GM12874 (cell line): Measurements from ENCODE around the gene FOXK1.

Source experiments
- CTCF ChIP-seq: IDR thresholded peaks from 2 replicates; pipeline ENCODE4 v1.5.1; 2011; ENCODE audit warnings: low read depth, mild to moderate bottlenecking, control low read depth, low read length, moderate library complexity; ENCODE audit not compliant: insufficient read depth

The FOXK1 gene

GRCh38 chr7:4739528-4739992 is 57.5 kb downstream of the FOXK1 start:
- TF ChIP-seq CTCF: no peak

- no peak for TF ChIP-seq CTCF
These were observed 58.7 kb downstream of the FOXK1 start for GRCh38 chr7:4740796-4741195.

DNA sequence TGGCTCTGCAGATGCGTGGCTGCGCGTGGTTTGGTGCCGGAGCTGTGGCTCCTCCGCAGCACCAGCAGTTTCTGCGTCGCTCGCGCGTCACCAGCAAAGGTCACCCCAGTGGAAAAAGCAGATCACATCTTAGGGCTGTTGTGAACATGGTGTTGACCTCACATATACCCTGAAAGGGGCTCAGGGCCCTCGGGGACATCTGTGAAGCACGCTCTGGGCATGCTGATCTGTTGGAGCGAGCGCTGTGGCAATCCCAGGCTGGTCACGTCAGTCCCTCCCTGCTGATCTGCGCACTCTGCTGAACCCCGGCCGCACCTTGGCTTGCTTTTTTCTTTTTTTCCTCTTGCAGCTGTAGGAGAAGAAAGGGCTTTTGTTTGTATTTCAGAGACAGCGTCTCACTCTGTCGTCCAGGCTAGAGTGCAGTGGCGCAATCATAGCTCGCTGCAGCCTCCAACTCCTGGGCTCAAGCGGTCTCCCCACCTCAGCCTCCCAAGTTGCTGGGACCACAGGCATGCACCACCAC is 60.0 kb downstream of the FOXK1 start:
- TF ChIP-seq CTCF: no peak

DNA sequence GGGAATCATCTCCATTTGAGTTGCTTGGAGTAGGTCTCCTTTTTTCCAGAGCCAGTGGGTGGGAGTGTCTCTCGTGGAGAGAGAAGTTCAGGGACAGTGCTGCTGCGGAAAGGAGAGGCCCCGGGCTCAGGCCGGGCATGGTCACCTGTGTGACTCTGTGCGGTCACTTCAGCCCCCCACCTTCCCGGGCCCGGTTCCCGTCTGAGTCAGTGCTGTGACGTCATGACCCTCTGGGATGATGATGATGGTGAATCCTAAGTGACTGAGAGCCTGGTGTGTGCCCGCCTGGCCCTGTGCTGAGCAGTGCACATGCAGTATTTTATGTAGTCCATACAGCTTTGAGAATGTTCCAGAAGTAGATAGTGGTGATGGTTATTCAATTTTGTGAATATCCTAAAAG is 60.8 kb downstream of the FOXK1 start:
- TF ChIP-seq CTCF: no peak

DNA sequence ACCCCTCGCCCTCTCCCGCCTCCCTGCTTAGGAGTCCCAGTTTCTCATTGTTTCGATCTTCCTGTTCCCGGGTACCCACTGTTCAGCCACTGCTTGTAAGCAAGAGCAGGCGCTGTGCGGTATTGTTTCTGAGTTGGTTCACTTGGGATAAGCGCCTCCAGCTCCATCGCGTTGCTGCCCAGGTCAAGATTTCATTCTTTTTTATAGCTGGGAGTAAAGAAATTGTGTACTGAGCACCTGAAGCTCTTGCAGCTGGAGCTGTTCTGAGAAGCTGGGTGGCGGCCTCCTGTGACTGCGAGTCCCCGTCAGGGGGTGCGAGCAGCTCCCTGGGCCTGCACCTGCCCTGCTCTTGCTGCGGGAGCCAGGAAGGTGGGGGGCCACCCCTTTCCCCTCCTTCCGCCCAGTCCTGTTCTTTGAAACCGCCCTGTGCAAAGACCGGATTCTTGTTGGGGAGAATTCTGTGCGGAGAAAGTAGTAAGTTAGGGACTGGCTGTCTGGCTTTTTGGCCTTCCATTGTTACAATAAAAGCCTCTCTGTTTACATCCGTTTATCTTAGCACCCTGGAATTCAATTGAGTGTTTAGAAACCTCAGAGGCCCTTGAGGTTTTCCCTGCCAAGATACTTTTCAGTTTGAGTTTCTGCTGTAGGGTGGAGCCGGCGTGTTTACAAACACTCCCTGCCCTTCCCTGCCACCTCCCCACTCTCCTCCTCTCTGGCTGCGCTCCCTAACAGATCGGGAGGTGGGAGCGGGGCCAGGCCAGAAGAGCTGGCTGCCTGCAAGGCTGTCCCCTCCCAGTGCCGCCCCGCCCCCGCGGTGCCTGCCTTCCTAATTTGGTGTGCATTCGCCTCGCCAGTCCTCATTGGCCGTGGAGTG is 62.5 kb downstream of the FOXK1 start:
- no peak for TF ChIP-seq CTCF

DNA sequence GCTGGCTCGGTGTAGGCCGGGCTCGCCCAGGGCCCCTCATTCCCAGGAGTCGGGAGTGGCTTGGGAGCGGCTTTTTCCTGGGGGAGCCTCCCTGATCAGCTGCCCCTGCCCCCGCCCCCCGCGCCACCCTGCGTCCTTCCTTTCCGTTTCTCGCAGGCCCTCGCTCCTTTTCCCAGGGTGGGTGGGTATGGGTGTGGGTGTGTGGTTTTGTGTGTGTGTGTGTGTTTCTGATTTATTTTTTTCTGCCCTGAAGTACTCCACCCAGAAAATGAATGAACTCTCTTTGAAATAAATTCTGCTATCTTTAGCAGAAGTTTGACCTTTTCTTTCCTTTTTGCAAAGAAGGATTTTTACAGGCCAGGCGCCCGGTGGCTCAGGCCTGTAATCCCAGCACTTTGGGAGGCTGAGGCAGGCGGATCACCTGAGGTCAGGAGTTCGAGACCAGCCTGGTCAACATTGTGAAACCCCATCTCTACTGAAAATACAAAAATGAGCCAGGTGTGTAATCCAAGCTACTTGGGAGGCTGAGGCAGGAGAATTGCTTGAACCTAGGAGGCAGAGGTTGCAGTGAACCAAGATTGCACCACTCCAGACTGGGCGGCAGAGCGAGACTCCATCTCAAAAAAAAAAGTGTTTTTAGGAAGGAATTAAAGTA is 63.3 kb downstream of the FOXK1 start:
- no peak for TF ChIP-seq CTCF

DNA sequence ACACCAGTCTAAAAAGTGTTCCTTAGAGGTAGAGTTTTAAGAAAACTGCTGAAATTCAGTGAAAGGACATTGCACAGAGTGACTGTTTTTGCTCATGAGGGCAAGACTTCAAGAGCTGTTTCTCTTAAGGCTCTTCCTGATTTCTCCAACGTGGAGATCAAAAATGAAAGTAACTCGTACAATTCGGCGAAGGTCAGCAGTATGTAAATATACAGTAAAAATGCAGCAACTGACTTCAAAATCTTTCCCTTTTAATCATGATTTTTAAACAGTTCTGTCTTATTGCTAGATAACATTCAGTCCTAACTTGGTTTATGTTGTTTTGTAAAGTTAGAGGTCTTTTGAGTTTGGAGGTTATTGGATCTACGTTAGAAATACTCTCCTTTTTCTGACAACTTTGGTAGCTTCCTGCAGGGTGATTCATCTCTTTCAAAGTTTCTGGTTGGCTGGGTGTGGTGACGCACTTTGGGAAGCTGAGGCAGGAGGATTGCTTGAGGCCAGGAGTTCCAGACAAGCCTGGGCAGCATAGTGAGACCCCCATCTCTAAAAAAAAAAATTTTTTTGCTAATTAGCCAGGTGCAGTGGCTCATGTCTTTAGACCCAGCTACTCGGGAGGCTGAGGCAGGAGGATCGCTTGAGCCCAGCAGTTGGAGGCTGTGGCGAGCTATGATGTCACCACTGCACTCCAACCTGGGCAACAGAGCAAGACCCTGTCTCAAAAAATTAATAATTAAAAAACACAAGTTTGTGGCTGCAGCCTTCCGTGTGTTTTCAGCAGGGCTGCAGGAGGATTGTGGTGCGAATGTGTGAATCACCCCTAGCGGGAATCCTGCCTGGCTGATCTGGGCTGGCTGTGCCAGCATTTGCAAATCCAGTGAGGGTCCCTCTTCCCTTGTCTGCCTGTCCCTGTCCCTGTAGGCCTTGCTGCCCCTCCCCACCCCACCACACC is 64.2 kb downstream of the FOXK1 start:
- no peak for TF ChIP-seq CTCF
